IMR-90 (cell line): ENCODE data around the gene ABCC4. TPM values are rescaled to one million over a fixed set of nuclear protein-coding genes. Genes with fewer than 3 reads are reported as not detected.
A peak's percentile ranks its signal among the peaks of the same experiment; 100 is the strongest.

ENCODE experiments used
- ATAC-seq: fragments of 200-7000 bp; cut with Tn5 transposase; 2 replicates; pipeline ENCODE4 v1.9.1; 2020; ENCODE audit warnings: low read depth, mild to moderate bottlenecking, moderate library complexity
- BruUV-seq: library from RNA; stranded (reverse); fragments of 400-500 nt; replicated peaks from 2 replicates; lab custom pipeline; 2021; lab: Mats Ljungman, UMichigan
- CTCF ChIA-PET: fragments of 300-600 bp; formaldehyde crosslinking; extraction: SDS; loops from one replicate; lab custom pipeline; 2021; ENCODE audit warnings: antibody characterized with exemption; lab: Yijun Ruan, JAX
- POLR2A ChIA-PET: fragments of 300-600 bp; sonication (Branson Sonifier 250); formaldehyde crosslinking; loops from one replicate; lab custom pipeline; 2022; ENCODE audit warnings: antibody characterized with exemption; ENCODE audit not compliant: unreplicated experiment; lab: Charles Lee
- DNase-seq: peaks from one replicate; pipeline ENCODE4 v3.0.0; 2013
- H2AFZ ChIP-seq: replicated peaks from 2 replicates; pipeline ENCODE3; 2013; ENCODE audit warnings: low read length, mild to moderate bottlenecking; ENCODE audit not compliant: poor library complexity
- H2AK5ac ChIP-seq: 2 replicates; pipeline ENCODE4 v1.6.1; 2013; ENCODE audit warnings: low read depth, low read length, inconsistent platforms
- H2AK9ac ChIP-seq: replicated peaks from 2 replicates; pipeline ENCODE3; 2013; ENCODE audit warnings: mild to moderate bottlenecking, low read depth, low read length, moderate library complexity; ENCODE audit not compliant: poor library complexity
- H2BK120ac ChIP-seq: 2 replicates; pipeline ENCODE4 v1.6.1; 2013; ENCODE audit warnings: low read depth, low read length, inconsistent platforms
- H2BK15ac ChIP-seq: 3 replicates; pipeline ENCODE4 v1.6.1; 2013; ENCODE audit warnings: low read depth, low read length, inconsistent platforms
- H2BK20ac ChIP-seq: 2 replicates; pipeline ENCODE4 v1.6.1; 2013; ENCODE audit warnings: low read depth, mild to moderate bottlenecking, inconsistent platforms, low read length, moderate library complexity
- H2BK5ac ChIP-seq: 2 replicates; pipeline ENCODE4 v1.6.1; 2013; ENCODE audit warnings: mild to moderate bottlenecking, low read depth, low read length, inconsistent platforms; ENCODE audit not compliant: poor library complexity, severe bottlenecking
- H3K14ac ChIP-seq: replicated peaks from 2 replicates; pipeline ENCODE4 v1.6.1; 2013; ENCODE audit warnings: low read depth, low read length, inconsistent platforms
- H3K18ac ChIP-seq: 2 replicates; pipeline ENCODE4 v1.6.1; 2013; ENCODE audit warnings: low read depth, low read length, control low read depth
- H3K23ac ChIP-seq: 2 replicates; pipeline ENCODE4 v1.6.1; 2013; ENCODE audit warnings: low read depth, low read length, inconsistent platforms
- H3K27ac ChIP-seq: 2 replicates; pipeline ENCODE4 v1.5.1; 2013; ENCODE audit warnings: mild to moderate bottlenecking, control low read depth, low read length; ENCODE audit not compliant: insufficient read depth
- H3K27me3 ChIP-seq: 2 replicates; pipeline ENCODE4 v1.6.1; 2013; ENCODE audit warnings: low read length; ENCODE audit not compliant: control insufficient read depth, insufficient read depth
- H3K36me3 ChIP-seq: 2 replicates; pipeline ENCODE4 v1.6.1; 2013; ENCODE audit warnings: low read length, mixed read lengths; ENCODE audit not compliant: control insufficient read depth, insufficient read depth
- H3K4ac ChIP-seq: 2 replicates; pipeline ENCODE4 v1.6.1; 2013; ENCODE audit warnings: low read depth, low read length, inconsistent platforms
- H3K4me1 ChIP-seq: 2 replicates; pipeline ENCODE4 v1.6.1; 2013; ENCODE audit warnings: low read length, mixed read lengths; ENCODE audit not compliant: control insufficient read depth, insufficient read depth
- H3K4me2 ChIP-seq: 2 replicates; pipeline ENCODE4 v1.6.1; 2013; ENCODE audit warnings: low read depth, mild to moderate bottlenecking, control low read depth, low read length, moderate library complexity
- H3K4me3 ChIP-seq: 2 replicates; pipeline ENCODE4 v1.5.1; 2013; ENCODE audit warnings: low read depth, mild to moderate bottlenecking, control low read depth, low read length, moderate library complexity; ENCODE audit not compliant: insufficient read depth
- H3K56ac ChIP-seq: 2 replicates; pipeline ENCODE4 v1.6.1; 2013; ENCODE audit warnings: low read length, inconsistent platforms; ENCODE audit not compliant: insufficient read depth; ENCODE audit errors: extremely low read depth
- H3K79me1 ChIP-seq, 2 experiments: 2 replicates each; pipeline ENCODE4 v1.6.1; 2013; ENCODE audit warnings: low read length in 2 of 2, inconsistent platforms in 1 of 2, low read depth in 1 of 2
- H3K9ac ChIP-seq: 2 replicates; pipeline ENCODE4 v1.6.1; 2013; ENCODE audit warnings: low read depth, low read length, control low read depth
- H3K9me1 ChIP-seq: 2 replicates; pipeline ENCODE4 v1.6.1; 2013; ENCODE audit warnings: low read length, inconsistent platforms; ENCODE audit not compliant: insufficient read depth
- H3K9me3 ChIP-seq: 2 replicates; pipeline ENCODE4 v1.6.1; 2013; ENCODE audit warnings: low read length; ENCODE audit not compliant: control insufficient read depth, insufficient read depth
- H4K20me1 ChIP-seq: 2 replicates; pipeline ENCODE4 v1.6.1; 2013; ENCODE audit warnings: low read length, inconsistent platforms; ENCODE audit not compliant: insufficient read depth
- H4K5ac ChIP-seq: 2 replicates; pipeline ENCODE4 v1.6.1; 2013; ENCODE audit warnings: mild to moderate bottlenecking, low read depth, low read length, control low read depth
- H4K8ac ChIP-seq, 2 experiments: 2 replicates each; pipeline ENCODE4 v1.6.1; 2013; ENCODE audit warnings: low read depth in 2 of 2, low read length in 2 of 2, control low read depth in 1 of 2, inconsistent platforms in 1 of 2
- H4K91ac ChIP-seq: 2 replicates; pipeline ENCODE4 v1.6.1; 2013; ENCODE audit warnings: low read depth, low read length, inconsistent platforms; ENCODE audit not compliant: insufficient read depth
- BHLHE40 ChIP-seq: fragments of 150-350 bp; IDR thresholded peaks from 2 replicates; pipeline ENCODE4 v1.6.1; 2016; ENCODE audit warnings: mild to moderate bottlenecking, low read depth, low read length
- NFE2L2 ChIP-seq: fragments of 150-350 bp; IDR thresholded peaks from 2 replicates; pipeline ENCODE4 v1.6.1; 2016; ENCODE audit warnings: low read depth, mild to moderate bottlenecking, low read length
- RAD21 ChIP-seq: IDR thresholded peaks from 2 replicates; pipeline ENCODE4 v1.6.1; 2012; ENCODE audit warnings: low read length, improper control_type of control experiment
- RCOR1 ChIP-seq: IDR thresholded peaks from 2 replicates; pipeline ENCODE4 v1.6.1; 2012; ENCODE audit warnings: mild to moderate bottlenecking, low read length, improper control_type of control experiment; ENCODE audit not compliant: insufficient replicate concordance
- RFX5 ChIP-seq: IDR thresholded peaks from 2 replicates; pipeline ENCODE4 v1.8.0; 2012; ENCODE audit warnings: low read depth, mild to moderate bottlenecking, low read length, moderate library complexity
- SMC3 ChIP-seq: fragments of 150-350 bp; IDR thresholded peaks from 2 replicates; pipeline ENCODE4 v1.6.1; 2016; ENCODE audit warnings: low read depth, mild to moderate bottlenecking, antibody characterized with exemption, low read length, moderate library complexity
- WGBS, 2 experiments: methylation state at CpG; one replicate each; pipeline versions ENCODE4 v1.1.5 to v1.1.7; 2013; ENCODE audit warnings: missing lambda C conversion rate in 2 of 2; ENCODE audit not compliant: insufficient read length in 1 of 2; ENCODE audit errors: extremely low coverage in 2 of 2; 5-methylcytosine and 5-hydroxymethylcytosine counted together
- dilution Hi-C: fragments of 300-500 bp; cut with HindIII; formaldehyde crosslinking; loops from one replicate; pipeline ENCODE4 v1.14.3; 2018; ENCODE audit warnings: low sequenced_read_pairs; ENCODE audit not compliant: unreplicated experiment
- in situ Hi-C: fragments of 300-500 bp; cut with MboI; formaldehyde crosslinking; loops from 3 replicates; pipeline ENCODE4 v1.14.3; 2019; ENCODE audit warnings: low sequenced_read_pairs, inconsistent platforms, mixed read lengths
- intact Hi-C: fragments of 100-400 bp; cut with micrococcal nuclease; formaldehyde crosslinking; loops from 2 replicates; pipeline ENCODE4 v1.10.0; 2022
- polyA plus RNA-seq, 3 experiments: library from polyadenylated mRNA; depleted of rRNA; stranded (reverse); fragments of >200 nt; gene quantifications; 2 replicates each; pipeline ENCODE4 v1.2.3, GENCODE V29; 2012; ENCODE audit warnings: low replicate concordance in 1 of 3
- total RNA-seq: library from RNA; depleted of rRNA; stranded (reverse); fragments of >200 nt; gene quantifications from 2 replicates; pipeline ENCODE4 v1.2.3, GENCODE V29; 2012
- TF ChIP-seq, protein P1 (sequence below): fragments of 150-350 bp; IDR thresholded peaks from 2 replicates; pipeline ENCODE4 v1.6.1; 2016; ENCODE audit warnings: low read depth, mild to moderate bottlenecking, low read length, moderate library complexity, borderline replicate concordance
- TF ChIP-seq, protein P2 (sequence below): fragments of 150-350 bp; IDR thresholded peaks from 2 replicates; pipeline ENCODE4 v1.6.1; 2017; ENCODE audit warnings: mild to moderate bottlenecking, antibody characterized with exemption, low read length, low read depth

ABCC4 gene
- total and polyA plus RNA-seq, 2 of the 4 experiments (the other 2 are of a cell fraction), result 16.6 to 41.4 TPM

DNA sequence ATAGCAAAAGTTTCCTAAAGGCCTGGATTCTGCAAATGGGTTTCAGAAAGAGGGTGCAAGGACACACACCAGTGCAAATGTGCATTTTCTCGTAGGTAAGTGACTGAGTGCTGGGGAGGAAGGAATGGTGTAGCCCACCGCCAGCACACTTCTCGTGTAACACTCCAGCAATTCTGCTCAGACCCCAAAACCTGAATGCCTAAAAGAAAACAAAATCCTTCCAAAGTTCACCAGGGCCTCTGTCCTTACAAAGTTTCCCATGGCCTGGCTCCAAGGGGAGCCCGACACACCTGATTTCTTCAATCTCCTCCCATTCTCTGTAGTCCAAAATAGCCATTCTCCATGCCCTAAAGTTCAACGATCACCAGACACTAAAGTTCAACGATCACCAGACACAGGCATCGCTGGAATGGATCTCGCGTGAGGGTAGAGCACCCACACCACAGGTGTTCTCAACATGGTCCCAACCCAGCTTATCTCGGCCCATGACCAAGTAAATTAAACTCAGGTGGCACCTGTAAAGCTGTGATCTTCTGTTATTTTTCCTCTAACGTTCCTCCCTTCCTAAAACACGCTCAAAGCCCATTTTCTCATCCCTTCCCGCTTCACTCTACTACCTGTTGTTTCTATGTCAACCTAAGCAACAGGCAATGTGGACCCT, 46.0 kb downstream of the ABCC4 start:
- H2AK5ac ChIP-seq, result peak overlapping the region; percentile 54
- H3K4ac ChIP-seq, result peak overlapping the region; percentile 80
- ATAC-seq (no peak), DNase-seq (no peak)
- peak overlapping the region; percentile 10 for H2AK9ac ChIP-seq
- H3K18ac ChIP-seq, result peak overlapping the region; percentile 40
- dilution Hi-C loops, result no loop called here
- peak overlapping the region; percentile 82 for H2BK120ac ChIP-seq
- TF ChIP-seq, protein P1, sequence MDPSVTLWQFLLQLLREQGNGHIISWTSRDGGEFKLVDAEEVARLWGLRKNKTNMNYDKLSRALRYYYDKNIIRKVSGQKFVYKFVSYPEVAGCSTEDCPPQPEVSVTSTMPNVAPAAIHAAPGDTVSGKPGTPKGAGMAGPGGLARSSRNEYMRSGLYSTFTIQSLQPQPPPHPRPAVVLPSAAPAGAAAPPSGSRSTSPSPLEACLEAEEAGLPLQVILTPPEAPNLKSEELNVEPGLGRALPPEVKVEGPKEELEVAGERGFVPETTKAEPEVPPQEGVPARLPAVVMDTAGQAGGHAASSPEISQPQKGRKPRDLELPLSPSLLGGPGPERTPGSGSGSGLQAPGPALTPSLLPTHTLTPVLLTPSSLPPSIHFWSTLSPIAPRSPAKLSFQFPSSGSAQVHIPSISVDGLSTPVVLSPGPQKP, result no peak
- TF ChIP-seq RCOR1 (no peak), SMC3 (no peak), RAD21 (no peak), RFX5 (no peak), NFE2L2 (no peak), BHLHE40 (no peak)
- TF ChIP-seq, protein P2, sequence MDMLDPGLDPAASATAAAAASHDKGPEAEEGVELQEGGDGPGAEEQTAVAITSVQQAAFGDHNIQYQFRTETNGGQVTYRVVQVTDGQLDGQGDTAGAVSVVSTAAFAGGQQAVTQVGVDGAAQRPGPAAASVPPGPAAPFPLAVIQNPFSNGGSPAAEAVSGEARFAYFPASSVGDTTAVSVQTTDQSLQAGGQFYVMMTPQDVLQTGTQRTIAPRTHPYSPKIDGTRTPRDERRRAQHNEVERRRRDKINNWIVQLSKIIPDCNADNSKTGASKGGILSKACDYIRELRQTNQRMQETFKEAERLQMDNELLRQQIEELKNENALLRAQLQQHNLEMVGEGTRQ, result no peak
- H3K9me3 ChIP-seq, result no peaks in the 10 kb centered on the region
- peak overlapping the region; percentile 53; the same call in 1 of the 2 replicates for H3K23ac ChIP-seq
- peak overlapping the region; percentile 77 for H2BK5ac ChIP-seq
- no peak overlapping the region for H3K4me3 ChIP-seq
- H3K14ac ChIP-seq, result peak overlapping the region; percentile 63
- WGBS, 2 experiments, result 97 to 100% methylated on average over 3 to 5 of the region's 13 CpGs
- no TSS peak for BruUV-seq
- H4K91ac ChIP-seq, result peak overlapping the region; percentile 63
- H3K36me3 ChIP-seq, result peaks cover 11% of the 10 kb centered on the region; the same call in 1 of the 2 replicates
- H3K9me1 ChIP-seq, result peaks cover 30% of the 10 kb centered on the region
- peak overlapping the region; percentile 39 for H3K27ac ChIP-seq
- H4K20me1 ChIP-seq, result peaks cover 6% of the 10 kb centered on the region; the same call in 1 of the 2 replicates
- in situ Hi-C loops, result no loop called here
- H3K9ac ChIP-seq, result no peak overlapping the region
- CTCF ChIA-PET, result interaction anchor here (0.6 to 1.1 kb wide), 2 partner anchors 64 to 154 kb away, joined by 4 read pairs; no protein-coding TSS in a partner anchor
- H3K27me3 ChIP-seq, result no peaks in the 10 kb centered on the region
- H4K8ac ChIP-seq, result peak overlapping the region; percentile 7 to 82; a peak in 3 of 4 replicates
- POLR2A ChIA-PET, result no interaction called here
- H3K79me1 ChIP-seq, result peaks cover 46 to 94% of the 10 kb centered on the region in 2 experiments
- H3K4me1 ChIP-seq, result peaks cover 18% of the 10 kb centered on the region
- H2AFZ ChIP-seq, result no peak overlapping the region
- no peak overlapping the region for H3K4me2 ChIP-seq
- H2BK15ac ChIP-seq, result peak overlapping the region; percentile 92; the same call in 2 of the 3 replicates
- no peak overlapping the region for H3K56ac ChIP-seq
- H4K5ac ChIP-seq, result peak overlapping the region; percentile 32
- intact Hi-C loops, result no loop called here
- peak overlapping the region; percentile 81 for H2BK20ac ChIP-seq
